Coronary artery (tissue), 2 donors: ENCODE results near the gene PDZD7.

Experiments
- DNase-seq: peaks from one replicate; pipeline ENCODE4 v3.0.0-alpha.2; 2017; ENCODE audit warnings: low spot score
- H3K27ac ChIP-seq, 2 donors: fragments of 200-600 bp; sonication (generic); one replicate each; pipeline ENCODE4 v1.5.1; 2016 to 2019
- H3K4me3 ChIP-seq: fragments of 200-600 bp; sonication (generic); 2 replicates; pipeline ENCODE4 v1.5.1; 2016; ENCODE audit warnings: mild to moderate bottlenecking, moderate library complexity
- CTCF ChIP-seq: fragments of 200-600 bp; sonication (generic); IDR thresholded peaks from one replicate; pipeline ENCODE4 v1.5.1; 2019; ENCODE audit warnings: antibody characterized with exemption

The PDZD7 gene

GRCh38 chr10:101060951-101061623 is 30.2 kb upstream of the PDZD7 start:
- peak; percentile 95 for DNase-seq
- Histone ChIP-seq H3K4me3 (peak overlapping the region; percentile 83), H3K27ac (peak overlapping the region; percentile 97 to 99)
- no peak for TF ChIP-seq CTCF

GRCh38 chr10:101060036-101060950 is 29.4 kb upstream of the PDZD7 start:
- peak; percentile 70 for TF ChIP-seq CTCF
- Histone ChIP-seq H3K4me3 (peak overlapping the region; percentile 83), H3K27ac (peak overlapping the region; percentile 97 to 99)
- peak; percentile 92 for DNase-seq

GRCh38 chr10:101056365-101057151 is 25.6 kb upstream of the PDZD7 start:
- no peak for TF ChIP-seq CTCF
- H3K27ac ChIP-seq = no peak overlapping the region
- H3K4me3 ChIP-seq = no peak overlapping the region
- no peak for DNase-seq

- TF ChIP-seq CTCF = no peak
- Histone ChIP-seq H3K4me3 (no peak overlapping the region), H3K27ac (no peak overlapping the region)
- DNase-seq = no peak
These were observed 24.5 kb upstream of the PDZD7 start for GRCh38 chr10:101055411-101055810.

- H3K27ac ChIP-seq = no peak overlapping the region
- no peak for TF ChIP-seq CTCF
- DNase-seq = no peak
- H3K4me3 ChIP-seq = no peak overlapping the region
These were observed 23.9 kb upstream of the PDZD7 start for GRCh38 chr10:101054876-101055275.

GRCh38 chr10:101054351-101054750 is 23.4 kb upstream of the PDZD7 start:
- H3K27ac ChIP-seq = no peak overlapping the region
- no peak for DNase-seq
- no peak for TF ChIP-seq CTCF

More at GRCh38 chr10:101054351-101054750, 23.4 kb upstream of the PDZD7 start:
- H3K4me3 ChIP-seq = no peak overlapping the region
